Activated CD4-positive, alpha-beta T cell treated with anti-CD3 and anti-CD28 coated beads, Interleukin-2, Interleukin-4, amounts not matched to agents 100 ng/mL and 50 ng/mL, durations not matched to agents 16 hours and 8 hours (primary cell): ENCODE data around the gene DLGAP1.
"Not testable (repeated sequence)": the region's sequence is repeated elsewhere in the genome, so short reads cannot be mapped to it uniquely, and the experiment has no call there.

Source experiments
- DNase-seq: peaks from one replicate; pipeline ENCODE4 v3.0.0-alpha.2; 2020; ENCODE audit warnings: low spot score

Gene DLGAP1

DNA sequence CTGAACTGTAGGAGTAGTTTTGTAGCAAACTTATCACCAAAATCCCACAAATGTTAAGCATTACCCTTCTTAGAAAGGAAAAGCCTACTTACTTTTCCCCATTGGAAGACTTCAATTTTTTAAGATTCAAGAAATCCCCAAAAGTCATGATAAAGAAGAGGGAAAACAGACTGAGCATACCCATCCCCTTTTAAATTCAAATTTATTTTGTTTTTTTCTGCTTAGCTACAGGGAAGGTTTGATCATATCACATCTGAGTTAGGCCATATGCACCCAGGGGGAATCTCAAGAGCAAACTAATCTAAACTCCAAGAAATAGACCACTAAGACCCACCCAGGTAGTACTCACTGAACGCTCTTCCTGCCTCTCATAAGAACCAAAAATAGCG lies 830.6 kb downstream of the DLGAP1 start:
- no peak for DNase-seq

GRCh38 chr18:3623769-3624545 lies 831.1 kb downstream of the DLGAP1 start:
- no peak for DNase-seq

DNA sequence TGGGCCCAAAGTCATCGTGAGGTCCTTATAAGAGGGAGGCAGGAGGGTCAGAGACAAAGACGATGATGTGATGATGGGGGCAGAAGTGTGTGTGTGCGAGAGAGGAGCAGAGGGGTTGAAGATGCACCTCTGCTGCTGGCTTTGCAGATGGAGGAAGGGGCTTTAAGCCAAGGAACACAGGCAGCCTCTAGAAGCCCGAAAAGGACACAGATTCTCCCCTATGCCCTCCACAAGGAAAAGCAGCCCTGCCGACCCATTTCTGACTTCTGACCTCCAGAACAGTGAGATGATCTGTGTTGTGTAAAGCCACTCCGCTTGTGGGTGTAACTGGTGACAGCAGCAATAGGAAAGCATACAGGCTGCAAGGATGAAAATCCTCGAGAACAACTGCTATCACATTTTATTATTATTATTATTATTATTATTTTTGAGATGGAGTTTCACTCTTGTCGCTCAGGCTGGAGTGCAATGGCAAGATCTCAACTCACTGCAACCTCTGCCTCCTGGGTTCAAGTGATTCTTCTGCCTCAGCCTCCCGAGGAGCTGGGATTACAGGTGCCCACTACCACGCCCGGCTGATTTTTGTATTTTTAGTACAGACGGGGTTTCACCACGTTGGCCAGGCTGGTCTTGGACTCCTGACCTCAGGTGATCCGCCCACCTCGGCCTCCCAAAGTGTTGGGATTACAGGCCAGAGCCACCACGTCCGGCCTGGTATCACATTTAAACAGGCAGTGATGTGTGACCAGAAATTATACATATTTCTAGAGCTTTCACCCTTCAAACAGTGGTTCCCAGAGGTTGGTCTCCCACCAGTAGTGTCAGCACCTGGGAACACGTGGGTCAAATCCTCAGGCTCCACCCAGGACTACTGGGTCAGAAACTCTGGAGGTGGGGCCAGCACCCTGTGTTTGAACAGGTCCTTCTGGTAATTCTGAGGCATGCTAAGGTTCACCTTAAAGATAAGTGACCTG lies 834.7 kb downstream of the DLGAP1 start:
- DNase-seq = no peak

DNA sequence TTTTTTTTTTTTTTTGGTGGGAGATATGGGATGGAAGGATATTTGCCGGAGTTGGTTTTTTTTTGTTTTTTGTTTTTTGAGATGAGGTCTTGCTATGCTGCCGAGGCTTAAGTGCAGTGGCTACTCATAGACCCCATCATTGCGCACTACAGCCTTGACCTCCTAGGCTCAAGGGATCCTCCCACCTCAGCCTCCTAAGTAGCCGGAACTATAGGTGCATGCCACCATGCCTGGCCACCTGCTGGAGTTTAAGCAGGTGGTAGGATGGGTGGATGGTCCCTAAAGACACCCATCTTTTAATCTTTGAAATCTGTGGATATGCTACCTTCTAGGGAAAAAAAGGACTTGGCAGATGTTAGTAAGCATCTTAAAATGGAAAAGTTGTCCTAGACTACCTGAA lies 835.4 kb downstream of the DLGAP1 start:
- DNase-seq = no peak

DNA sequence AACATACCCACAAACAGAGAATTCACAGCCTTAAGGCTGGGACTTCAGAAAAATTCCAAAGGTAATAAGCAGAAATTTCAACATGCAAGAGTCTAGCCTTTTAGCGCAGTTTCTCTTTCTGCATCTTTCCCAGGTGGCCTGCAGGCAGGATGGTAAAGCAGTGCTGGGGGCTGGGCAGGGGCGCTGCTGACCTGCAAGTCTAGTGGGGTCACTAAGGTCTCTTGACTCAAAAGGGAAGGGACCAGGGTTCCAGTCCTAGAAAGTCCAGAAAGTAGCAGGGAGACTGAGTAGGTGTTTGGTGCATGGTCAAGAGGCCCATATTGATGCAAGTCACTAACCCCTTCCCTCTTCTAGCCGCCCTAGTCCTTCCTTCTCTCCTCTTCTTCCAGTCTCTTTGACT lies 835.9 kb downstream of the DLGAP1 start:
- no peak for DNase-seq

DNA sequence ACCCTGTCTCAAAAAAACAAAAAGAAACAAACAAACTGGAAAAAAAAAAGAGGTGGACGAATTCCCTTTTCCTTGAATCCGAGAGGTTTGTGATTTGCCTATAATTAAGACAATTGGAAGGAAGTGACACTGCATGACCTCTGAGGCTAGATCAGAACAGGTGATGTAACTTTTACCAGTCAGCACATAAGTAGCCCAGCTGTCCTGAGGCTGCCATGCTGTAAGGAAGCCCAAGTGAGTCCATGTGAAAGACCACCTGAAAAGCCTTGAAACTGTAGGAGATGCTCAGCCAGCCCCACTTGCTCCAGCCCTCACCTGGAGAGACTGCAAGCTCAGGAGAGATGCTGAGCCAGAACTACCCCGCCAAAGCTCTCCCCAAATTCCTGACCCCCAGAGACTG lies 838.4 kb downstream of the DLGAP1 start:
- no peak for DNase-seq

DNA sequence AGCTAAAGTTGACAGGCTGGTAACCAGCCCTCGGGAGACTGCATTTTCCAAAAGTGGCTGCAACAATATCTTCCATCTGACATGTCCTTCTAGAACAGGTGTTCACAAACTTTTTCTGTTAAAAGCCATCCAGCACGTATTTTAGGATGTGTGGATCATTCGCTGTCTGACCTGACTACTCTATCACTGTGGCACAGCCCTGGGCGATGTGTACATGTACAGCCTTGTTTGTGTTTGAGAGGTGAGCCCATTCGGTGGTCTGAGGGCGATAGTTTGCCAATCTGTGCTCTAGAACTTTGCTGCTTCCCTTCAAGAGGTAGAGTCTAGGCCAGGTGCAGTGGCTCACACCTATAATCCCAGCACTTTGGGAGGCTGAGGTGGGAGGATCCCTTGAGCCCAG lies 839.0 kb downstream of the DLGAP1 start:
- no peak for DNase-seq

GRCh38 chr18:3615374-3615985 lies 839.6 kb downstream of the DLGAP1 start:
- no peak for DNase-seq

- no peak for DNase-seq
Measured at GRCh38 chr18:3612315-3612714, 842.8 kb downstream of the DLGAP1 start.

- DNase-seq = no peak
Measured at GRCh38 chr18:3611313-3612090, 843.6 kb downstream of the DLGAP1 start.

GRCh38 chr18:3610813-3611212 lies 844.3 kb downstream of the DLGAP1 start:
- no peak for DNase-seq

- no peak for DNase-seq
Measured at GRCh38 chr18:3610188-3610708, 844.9 kb downstream of the DLGAP1 start.

- DNase-seq = no peak
Measured at GRCh38 chr18:3608488-3608887, 846.6 kb downstream of the DLGAP1 start.

- not testable (repeated sequence) for DNase-seq
Measured at GRCh38 chr18:3608099-3608453, 847.0 kb downstream of the DLGAP1 start.

DNA sequence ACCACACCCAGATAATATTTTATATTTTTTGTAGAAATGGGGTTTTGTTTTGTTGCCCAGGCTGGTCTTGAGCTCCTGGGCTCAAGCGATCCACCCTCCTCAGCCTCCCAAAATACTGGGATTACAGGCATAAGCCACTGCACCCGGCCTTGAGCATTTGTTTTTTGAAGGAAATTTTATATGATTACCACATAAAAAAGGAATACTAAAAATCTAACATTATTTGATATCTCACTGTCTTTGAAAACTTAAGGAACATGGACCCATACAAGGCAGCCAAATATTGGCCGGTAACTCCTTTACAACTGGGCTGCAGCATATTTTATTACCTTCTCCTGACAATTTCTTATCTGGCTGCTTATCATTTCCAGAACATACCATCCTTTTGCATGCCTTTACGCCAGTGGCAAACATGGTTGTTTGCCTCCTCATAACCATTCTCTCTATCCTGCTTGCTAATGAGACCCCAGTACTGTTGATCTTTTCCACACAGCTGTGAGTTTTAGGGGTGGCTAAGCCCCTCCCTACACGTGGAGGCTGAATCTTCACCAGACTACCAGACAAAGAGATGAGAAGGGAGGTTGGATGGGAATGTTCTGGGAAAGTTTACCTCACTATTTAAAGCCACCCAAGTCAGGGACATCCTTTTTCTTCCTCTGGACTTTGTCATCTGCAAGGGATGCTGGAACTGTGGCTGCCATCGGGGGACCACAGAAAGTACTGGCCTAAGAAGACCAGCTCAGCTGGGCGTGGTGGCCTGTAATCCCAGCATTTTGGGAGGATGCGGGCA lies 847.6 kb downstream of the DLGAP1 start:
- DNase-seq = no peak

- DNase-seq = not testable (repeated sequence)
Measured at GRCh38 chr18:3606863-3607262, 848.2 kb downstream of the DLGAP1 start.

- DNase-seq = no peak
Measured at GRCh38 chr18:3605954-3606443, 849.1 kb downstream of the DLGAP1 start.

GRCh38 chr18:3605486-3605952 lies 849.6 kb downstream of the DLGAP1 start:
- no peak for DNase-seq

DNA sequence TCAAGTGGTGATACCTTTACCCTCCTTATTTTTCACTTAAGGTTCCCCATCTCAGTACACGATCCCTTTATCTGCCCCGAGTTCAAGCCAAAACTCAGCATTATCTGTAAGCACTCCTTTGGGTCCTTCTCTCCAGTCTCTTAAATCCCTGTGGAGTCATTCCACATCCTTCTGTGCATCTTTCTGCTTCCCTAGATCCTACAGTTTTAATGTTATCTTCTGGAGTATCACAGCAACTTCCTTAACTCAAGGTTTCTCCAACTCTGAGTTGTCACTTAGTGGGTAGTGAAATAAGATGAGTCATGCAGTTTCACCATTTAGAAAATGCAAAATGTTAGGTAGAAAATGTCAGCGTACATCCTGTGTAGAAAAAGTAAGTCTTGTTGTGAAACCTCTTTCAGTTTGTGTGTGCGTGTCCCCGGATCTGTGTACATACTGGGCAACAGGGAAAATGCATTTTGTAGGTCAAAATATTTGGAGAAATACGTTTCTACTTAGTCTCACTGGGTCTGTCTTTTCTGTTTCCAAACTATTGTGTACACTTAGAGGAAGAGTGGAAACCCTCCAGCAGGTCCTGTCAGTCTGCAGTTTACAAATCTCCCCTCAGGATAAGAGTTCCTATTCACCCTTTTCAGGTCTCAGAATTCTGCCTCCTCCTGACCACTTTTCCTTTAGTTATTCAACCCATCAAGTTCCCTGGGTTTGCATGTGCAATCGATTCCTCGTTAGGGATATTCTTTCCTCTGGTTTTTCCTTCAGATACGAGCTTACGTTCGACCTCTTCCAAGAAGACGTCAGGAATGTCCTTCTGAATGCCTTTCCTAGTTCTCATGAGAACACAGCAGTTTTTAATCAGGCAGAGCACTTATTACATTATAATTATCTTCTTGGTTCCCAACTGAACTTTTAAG lies 850.4 kb downstream of the DLGAP1 start:
- peak; percentile 89 for DNase-seq

DNA sequence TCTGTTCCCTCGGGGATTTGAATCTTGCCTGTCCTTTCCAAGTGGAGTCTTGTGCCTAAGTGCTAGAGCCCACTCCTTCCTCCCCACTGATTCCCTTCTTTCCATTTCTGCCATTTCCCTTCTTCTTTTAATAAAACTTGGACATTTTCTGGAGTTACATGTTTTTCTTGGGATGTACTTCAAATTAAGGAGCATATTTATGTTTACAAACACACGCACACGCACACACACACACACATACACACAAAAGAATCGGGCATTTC lies 850.9 kb downstream of the DLGAP1 start:
- no peak for DNase-seq
